Astrocyte (in vitro differentiated cells and primary cell): ENCODE measurements around the gene FAM168A. TPM values are rescaled to one million over a fixed set of nuclear protein-coding genes. Genes with fewer than 3 reads are reported as not detected.
"Not testable (repeated sequence)": the region's sequence is repeated elsewhere in the genome, so short reads cannot be mapped to it uniquely, and the experiment has no call there.

Experiments
- DNase-seq: peaks from one replicate; pipeline ENCODE4 v3.0.0-alpha.2; 2010; ENCODE audit warnings: low read depth
- FAIRE-seq: peaks from 2 replicates; lab custom pipeline; 2011; peaks lifted over from hg19 to GRCh38; lab: Jason Lieb, UNC
- H2AFZ ChIP-seq: 2 replicates; pipeline ENCODE4 v1.6.0; 2012; ENCODE audit warnings: low read depth, low read length, inconsistent platforms
- H3K27ac ChIP-seq: 2 replicates; pipeline ENCODE4 v1.5.1; 2011; ENCODE audit warnings: low read depth, low read length, inconsistent platforms
- H3K27me3 ChIP-seq: 2 replicates; pipeline ENCODE4 v1.6.0; 2011; ENCODE audit warnings: low read length, inconsistent platforms; ENCODE audit not compliant: insufficient read depth
- H3K36me3 ChIP-seq: 2 replicates; pipeline ENCODE4 v1.5.1; 2011; ENCODE audit warnings: low read length, inconsistent platforms; ENCODE audit not compliant: insufficient read depth
- H3K4me1 ChIP-seq: 2 replicates; pipeline ENCODE4 v1.5.1; 2011; ENCODE audit warnings: low read length, inconsistent platforms; ENCODE audit not compliant: insufficient read depth
- H3K4me2 ChIP-seq: 2 replicates; pipeline ENCODE4 v1.6.0; 2012; ENCODE audit warnings: low read length, inconsistent platforms
- H3K4me3 ChIP-seq: 2 replicates; pipeline ENCODE4 v1.5.1; 2011; ENCODE audit warnings: low read depth, mild to moderate bottlenecking, low read length, inconsistent platforms; ENCODE audit not compliant: insufficient read depth
- H3K79me2 ChIP-seq: 2 replicates; pipeline ENCODE4 v1.6.0; 2012; ENCODE audit warnings: mild to moderate bottlenecking, low read length, inconsistent platforms; ENCODE audit not compliant: insufficient read depth
- H3K9ac ChIP-seq: 2 replicates; pipeline ENCODE4 v1.6.0; 2012; ENCODE audit warnings: mild to moderate bottlenecking, low read length, inconsistent platforms
- H3K9me3 ChIP-seq: 2 replicates; pipeline ENCODE4 v1.5.1; 2012; ENCODE audit warnings: low read depth, mild to moderate bottlenecking, low read length, inconsistent platforms; ENCODE audit not compliant: insufficient read depth
- H4K20me1 ChIP-seq: 2 replicates; pipeline ENCODE4 v1.6.0; 2012; ENCODE audit warnings: low read length, inconsistent platforms; ENCODE audit not compliant: insufficient read depth
- H3K27ac Mint-ChIP-seq: one replicate; pipeline ENCODE4 v1.8.0; 2021; ENCODE audit warnings: mild to moderate bottlenecking, mixed read lengths; ENCODE audit not compliant: unreplicated experiment
- H3K27me3 Mint-ChIP-seq: one replicate; pipeline ENCODE4 v1.8.0; 2021; ENCODE audit warnings: low read depth, mixed read lengths; ENCODE audit not compliant: unreplicated experiment
- H3K36me3 Mint-ChIP-seq: one replicate; pipeline ENCODE4 v1.8.0; 2021; ENCODE audit warnings: low read depth, mixed read lengths; ENCODE audit not compliant: unreplicated experiment
- H3K4me1 Mint-ChIP-seq: one replicate; pipeline ENCODE4 v1.8.0; 2021; ENCODE audit warnings: low read depth, mixed read lengths; ENCODE audit not compliant: unreplicated experiment
- H3K4me3 Mint-ChIP-seq: one replicate; pipeline ENCODE4 v1.8.0; 2021; ENCODE audit warnings: mild to moderate bottlenecking, moderate library complexity, mixed read lengths; ENCODE audit not compliant: unreplicated experiment
- H3K9me3 Mint-ChIP-seq: one replicate; pipeline ENCODE4 v1.8.0; 2021; ENCODE audit warnings: mild to moderate bottlenecking, mixed read lengths; ENCODE audit not compliant: unreplicated experiment
- EZH2 ChIP-seq: IDR thresholded peaks from 2 replicates; pipeline ENCODE4 v1.6.1; 2012; ENCODE audit warnings: mild to moderate bottlenecking, low read length, inconsistent platforms; ENCODE audit not compliant: insufficient read depth
- total RNA-seq: library from RNA; stranded (reverse); gene quantifications from 2 replicates; pipeline ENCODE4 v1.2.1, GENCODE V29; 2021
- TF ChIP-seq, protein P1 (sequence below): IDR thresholded peaks from 2 replicates; pipeline ENCODE4 v1.5.1; 2011; ENCODE audit warnings: low read depth, mild to moderate bottlenecking, inconsistent platforms, low read length, moderate library complexity; ENCODE audit not compliant: insufficient read depth

The FAM168A gene
- total RNA-seq, 1 donor from 2014 or later, result 44.8 TPM

DNA sequence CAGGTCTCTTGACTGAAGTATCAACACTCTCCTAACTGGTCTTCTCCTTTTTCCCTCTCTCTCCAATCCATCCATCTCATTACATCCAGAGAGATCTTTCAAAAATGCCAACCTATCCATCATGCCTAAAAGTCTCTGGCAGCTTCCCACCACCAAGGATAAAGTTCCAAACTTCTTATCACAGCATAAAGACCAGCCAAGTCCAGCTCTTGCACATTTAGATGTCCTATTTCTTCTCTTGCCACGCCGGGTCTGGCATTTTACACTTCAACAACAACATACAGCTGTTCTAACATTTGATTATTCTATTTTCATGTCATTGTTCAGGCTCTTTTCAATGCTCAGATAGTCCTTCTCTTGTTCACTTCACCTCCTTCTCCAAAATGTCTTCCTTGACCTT is 151.1 kb downstream of the FAM168A start:
- H3K4me2 ChIP-seq, result no peak overlapping the region
- H3K9me3 Mint-ChIP-seq, result no peaks in the 10 kb centered on the region
- no peaks in the 10 kb centered on the region for H3K9me3 ChIP-seq
- peaks cover 34% of the 10 kb centered on the region for H4K20me1 ChIP-seq
- H3K27ac ChIP-seq, result no peak overlapping the region
- no peak overlapping the region for H3K4me3 ChIP-seq
- no peak overlapping the region for H3K4me3 Mint-ChIP-seq
- no peak for DNase-seq
- H3K4me1 ChIP-seq, result no peaks in the 10 kb centered on the region
- H2AFZ ChIP-seq, result no peak overlapping the region
- H3K27me3 Mint-ChIP-seq, result no peaks in the 10 kb centered on the region
- H3K4me1 Mint-ChIP-seq, result peaks cover 12% of the 10 kb centered on the region
- no peaks in the 10 kb centered on the region for H3K79me2 ChIP-seq
- no peak overlapping the region for H3K9ac ChIP-seq
- H3K27me3 ChIP-seq, result no peaks in the 10 kb centered on the region
- TF ChIP-seq, protein P1, sequence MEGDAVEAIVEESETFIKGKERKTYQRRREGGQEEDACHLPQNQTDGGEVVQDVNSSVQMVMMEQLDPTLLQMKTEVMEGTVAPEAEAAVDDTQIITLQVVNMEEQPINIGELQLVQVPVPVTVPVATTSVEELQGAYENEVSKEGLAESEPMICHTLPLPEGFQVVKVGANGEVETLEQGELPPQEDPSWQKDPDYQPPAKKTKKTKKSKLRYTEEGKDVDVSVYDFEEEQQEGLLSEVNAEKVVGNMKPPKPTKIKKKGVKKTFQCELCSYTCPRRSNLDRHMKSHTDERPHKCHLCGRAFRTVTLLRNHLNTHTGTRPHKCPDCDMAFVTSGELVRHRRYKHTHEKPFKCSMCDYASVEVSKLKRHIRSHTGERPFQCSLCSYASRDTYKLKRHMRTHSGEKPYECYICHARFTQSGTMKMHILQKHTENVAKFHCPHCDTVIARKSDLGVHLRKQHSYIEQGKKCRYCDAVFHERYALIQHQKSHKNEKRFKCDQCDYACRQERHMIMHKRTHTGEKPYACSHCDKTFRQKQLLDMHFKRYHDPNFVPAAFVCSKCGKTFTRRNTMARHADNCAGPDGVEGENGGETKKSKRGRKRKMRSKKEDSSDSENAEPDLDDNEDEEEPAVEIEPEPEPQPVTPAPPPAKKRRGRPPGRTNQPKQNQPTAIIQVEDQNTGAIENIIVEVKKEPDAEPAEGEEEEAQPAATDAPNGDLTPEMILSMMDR, result no peak
- TF ChIP-seq EZH2, result no peak
- no peaks in the 10 kb centered on the region for H3K36me3 ChIP-seq
- H3K27ac Mint-ChIP-seq, result no peak overlapping the region
- H3K36me3 Mint-ChIP-seq, result peaks cover 3% of the 10 kb centered on the region
- FAIRE-seq, result no peak

GRCh38 chr11:73445980-73446379 is 151.9 kb downstream of the FAM168A start:
- no peak overlapping the region for H3K27ac Mint-ChIP-seq
- TF ChIP-seq EZH2, result no peak
- TF ChIP-seq, protein P1, result no peak

DNA sequence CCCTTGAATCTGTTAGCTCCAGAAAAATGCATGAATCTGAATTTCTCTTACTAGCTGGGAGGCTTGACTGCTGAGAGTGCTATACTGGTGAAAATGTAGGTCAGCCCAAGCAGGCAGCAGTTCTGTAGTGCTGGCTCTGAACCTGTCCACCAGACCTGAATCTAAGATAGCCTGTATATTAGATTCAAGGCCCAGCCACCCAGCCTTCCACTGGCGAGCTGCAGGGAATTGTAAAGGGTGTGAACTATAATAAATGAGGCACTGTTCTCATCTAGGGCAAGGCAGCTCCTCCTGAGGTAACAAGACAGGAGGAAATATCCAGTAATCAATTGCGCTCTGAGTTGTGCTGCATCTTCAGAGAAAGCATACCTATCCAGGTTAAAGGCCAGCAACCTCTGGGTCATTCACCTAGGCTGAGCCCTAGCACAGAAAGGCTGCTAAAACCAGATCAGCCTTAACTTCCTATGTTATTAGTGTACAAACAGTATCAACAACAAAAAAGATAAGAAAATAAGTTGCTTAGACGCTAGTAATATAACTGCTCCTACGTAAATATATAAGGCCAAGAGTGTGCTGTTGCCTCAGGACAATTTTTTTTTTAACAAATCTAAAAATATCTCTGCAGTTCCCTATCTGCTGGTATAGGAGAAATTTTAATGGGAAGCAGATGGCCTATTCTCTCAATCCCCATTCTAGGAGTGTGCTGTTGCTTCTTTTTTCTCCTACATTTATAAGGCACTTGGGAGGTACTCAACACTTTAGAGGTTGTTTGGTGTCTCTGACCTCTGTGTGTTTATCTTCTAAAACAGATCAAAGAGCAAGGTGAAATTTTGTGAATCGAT is 158.7 kb downstream of the FAM168A start:
- no peaks in the 10 kb centered on the region for H3K9me3 ChIP-seq
- H3K9ac ChIP-seq, result no peak overlapping the region
- no peaks in the 10 kb centered on the region for H3K27me3 Mint-ChIP-seq
- no peak overlapping the region for H2AFZ ChIP-seq
- H3K4me3 ChIP-seq, result no peak overlapping the region
- no peak for FAIRE-seq
- no peak for DNase-seq
- no peak overlapping the region for H3K27ac Mint-ChIP-seq
- TF ChIP-seq EZH2, result no peak
- TF ChIP-seq, protein P1, result no peak
- no peak overlapping the region for H3K27ac ChIP-seq
- no peaks in the 10 kb centered on the region for H3K36me3 ChIP-seq
- H3K36me3 Mint-ChIP-seq, result peaks cover 7% of the 10 kb centered on the region
- no peaks in the 10 kb centered on the region for H3K9me3 Mint-ChIP-seq
- no peaks in the 10 kb centered on the region for H3K27me3 ChIP-seq
- peaks cover 17% of the 10 kb centered on the region for H3K4me1 Mint-ChIP-seq
- no peaks in the 10 kb centered on the region for H3K4me1 ChIP-seq
- H4K20me1 ChIP-seq, result peaks cover 10% of the 10 kb centered on the region
- no peak overlapping the region for H3K4me3 Mint-ChIP-seq
- no peaks in the 10 kb centered on the region for H3K79me2 ChIP-seq
- no peak overlapping the region for H3K4me2 ChIP-seq

More at GRCh38 chr11:73445980-73446379, 151.9 kb downstream of the FAM168A start:
- Histone ChIP-seq H3K36me3 (no peaks in the 10 kb centered on the region), H3K4me2 (no peak overlapping the region), H3K9me3 (no peaks in the 10 kb centered on the region), H3K9ac (no peak overlapping the region), H3K79me2 (no peaks in the 10 kb centered on the region), H3K27ac (no peak overlapping the region), H3K27me3 (no peaks in the 10 kb centered on the region), H4K20me1 (peaks cover 30% of the 10 kb centered on the region), H3K4me3 (no peak overlapping the region), H2AFZ (no peak overlapping the region), H3K4me1 (no peaks in the 10 kb centered on the region)
- H3K27me3 Mint-ChIP-seq, result no peaks in the 10 kb centered on the region
- no peak overlapping the region for H3K4me3 Mint-ChIP-seq
- FAIRE-seq (no peak), DNase-seq (no peak)
- H3K4me1 Mint-ChIP-seq, result peaks cover 12% of the 10 kb centered on the region
- peaks cover 4% of the 10 kb centered on the region for H3K36me3 Mint-ChIP-seq
- no peaks in the 10 kb centered on the region for H3K9me3 Mint-ChIP-seq

DNA sequence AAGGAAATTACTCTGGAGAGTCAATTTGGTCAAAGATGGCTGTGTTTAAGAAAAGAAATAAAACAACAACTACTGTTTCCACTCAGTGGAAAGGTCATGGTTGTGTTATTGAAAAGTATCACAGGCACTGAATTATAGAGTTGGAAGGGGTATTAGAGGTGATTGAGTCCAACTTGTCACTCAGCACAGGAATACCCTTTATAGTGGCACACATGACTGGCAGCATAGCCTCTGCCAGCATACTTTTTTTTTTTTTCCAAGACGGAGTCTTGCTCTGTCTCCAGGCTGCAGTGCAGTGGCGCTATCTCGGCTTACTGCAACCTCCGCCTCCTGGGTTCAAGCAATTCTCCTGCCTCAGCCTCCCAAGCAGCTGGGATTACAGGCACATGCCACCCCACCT is 161.1 kb downstream of the FAM168A start:
- H3K4me1 Mint-ChIP-seq, result peaks cover 17% of the 10 kb centered on the region

More for the DNA sequence above, 161.1 kb downstream of the FAM168A start:
- not testable (repeated sequence) for H3K27ac Mint-ChIP-seq, DNase-seq, H2AFZ ChIP-seq, H3K4me3 ChIP-seq, H3K4me1 ChIP-seq, FAIRE-seq, H3K9ac ChIP-seq, H3K27ac ChIP-seq, H3K4me3 Mint-ChIP-seq, H3K36me3 Mint-ChIP-seq, H3K9me3 Mint-ChIP-seq, H3K36me3 ChIP-seq, H3K27me3 ChIP-seq, H3K4me2 ChIP-seq, H3K79me2 ChIP-seq, H4K20me1 ChIP-seq, H3K27me3 Mint-ChIP-seq, H3K9me3 ChIP-seq
